GM18870 (cell line): ENCODE measurements around the gene SKI.
A peak's percentile ranks its signal among the peaks of the same experiment; 100 is the strongest.
"Not testable (repeated sequence)": the region's sequence is repeated elsewhere in the genome, so short reads cannot be mapped to it uniquely, and the experiment has no call there.

Source experiments
- ATAC-seq: cut with Tn5 transposase; IDR thresholded peaks from one replicate; pipeline ENCODE4 v1.9.1; 2021; ENCODE audit warnings: moderate library complexity; ENCODE audit not compliant: unreplicated experiment

The SKI gene

GRCh38 chr1:2290595-2291510 is 62.7 kb downstream of the SKI start:
- ATAC-seq, result no peak

GRCh38 chr1:2291577-2291976 is 63.5 kb downstream of the SKI start:
- ATAC-seq, result no peak

DNA sequence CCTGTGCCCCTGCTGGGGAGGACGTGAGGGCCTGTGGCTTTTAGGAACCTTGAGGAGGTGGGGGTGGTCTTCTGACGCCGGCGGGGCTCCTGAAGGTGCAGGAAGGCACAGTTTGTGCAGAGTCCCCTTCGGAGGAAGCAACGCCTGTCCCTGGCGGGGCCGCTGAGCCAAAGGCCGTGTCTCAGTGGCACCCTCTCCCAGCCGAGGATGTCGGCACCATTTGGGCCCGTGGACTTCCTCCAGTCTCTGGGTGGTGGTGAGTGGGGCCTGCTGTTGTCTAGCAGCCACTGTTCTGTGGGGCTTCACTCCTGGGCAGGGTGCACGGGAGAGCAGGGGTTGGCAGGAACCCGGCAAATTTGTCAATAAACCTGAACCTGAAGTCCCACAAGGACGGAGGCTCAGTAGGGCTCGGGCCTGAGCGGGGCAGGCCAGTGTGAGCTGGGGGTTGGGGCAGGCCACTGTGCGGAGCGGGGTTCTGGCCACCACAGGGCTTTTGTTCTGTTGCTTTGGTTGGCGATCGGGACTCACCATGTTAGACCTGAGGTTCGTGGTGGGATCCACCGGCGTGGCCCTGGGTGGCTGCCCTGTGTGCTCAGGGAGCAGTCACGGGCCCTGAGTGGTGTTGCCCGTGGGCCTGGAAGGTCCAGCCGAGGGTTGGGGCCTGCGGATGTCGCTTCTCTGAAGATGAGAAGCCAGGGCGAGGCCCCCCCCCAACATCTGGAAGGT is 64.8 kb downstream of the SKI start:
- no peak for ATAC-seq

- ATAC-seq, result no peak
Measured at GRCh38 chr1:2294033-2294724, 66.1 kb downstream of the SKI start.

DNA sequence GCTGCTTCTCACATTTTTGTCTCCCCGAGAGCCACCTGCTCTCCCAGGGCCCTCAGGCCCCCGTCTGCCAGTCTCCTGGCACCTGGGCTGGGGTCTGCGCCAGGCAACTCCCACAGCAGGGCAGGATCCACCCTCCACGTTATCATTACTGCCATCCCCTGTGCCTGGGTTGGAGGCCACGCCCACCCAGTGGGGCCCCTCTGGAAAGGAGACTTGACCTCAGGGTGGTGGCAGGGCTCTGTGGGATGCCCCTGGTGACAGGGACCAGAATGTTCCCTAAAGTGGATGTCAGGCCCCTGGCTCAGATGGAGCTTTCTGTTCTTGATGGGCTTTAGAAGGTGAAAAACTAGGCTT is 66.6 kb downstream of the SKI start:
- ATAC-seq, result no peak

DNA sequence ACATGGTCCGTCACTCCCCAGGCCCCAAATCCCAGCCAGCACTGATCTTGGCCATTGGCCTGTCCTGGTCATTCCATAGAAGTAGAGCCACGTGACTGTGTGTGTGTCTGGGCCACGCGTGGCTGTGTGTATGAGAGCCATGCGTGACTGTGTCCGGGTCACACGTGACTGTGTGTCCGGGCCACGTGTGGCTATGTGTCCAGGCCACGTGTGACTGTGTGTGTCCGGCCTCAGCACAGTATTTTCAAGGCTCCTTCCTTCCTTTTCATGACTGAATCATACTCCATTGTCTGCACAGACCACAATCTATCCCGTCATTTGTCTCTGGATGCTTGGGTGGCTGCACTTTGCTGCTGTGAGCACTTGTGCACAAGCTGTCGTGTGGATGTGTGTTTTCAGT is 67.4 kb downstream of the SKI start:
- no peak for ATAC-seq

- ATAC-seq, result not testable (repeated sequence)
Measured at GRCh38 chr1:2296211-2296610, 68.1 kb downstream of the SKI start.

DNA sequence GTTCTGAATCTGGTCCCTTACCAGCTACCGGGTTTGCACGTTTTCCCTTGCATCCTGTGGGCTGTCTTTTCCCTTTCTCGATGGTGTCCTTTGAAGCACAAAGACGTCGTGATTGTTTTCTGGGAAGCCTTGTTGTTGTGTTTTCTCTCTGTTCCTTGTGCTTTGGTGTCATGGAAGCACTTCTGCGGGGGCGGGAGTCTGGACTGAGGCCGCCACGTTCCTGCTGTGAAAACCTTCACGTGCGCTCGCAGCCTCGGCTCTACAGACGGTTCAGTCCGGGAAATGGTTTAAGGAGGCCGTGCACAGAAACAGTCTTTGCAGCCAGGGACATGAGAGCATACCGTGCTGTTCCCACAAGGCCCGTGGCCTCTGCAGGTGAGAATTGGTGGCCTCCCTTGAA is 68.5 kb downstream of the SKI start:
- ATAC-seq, result no peak

DNA sequence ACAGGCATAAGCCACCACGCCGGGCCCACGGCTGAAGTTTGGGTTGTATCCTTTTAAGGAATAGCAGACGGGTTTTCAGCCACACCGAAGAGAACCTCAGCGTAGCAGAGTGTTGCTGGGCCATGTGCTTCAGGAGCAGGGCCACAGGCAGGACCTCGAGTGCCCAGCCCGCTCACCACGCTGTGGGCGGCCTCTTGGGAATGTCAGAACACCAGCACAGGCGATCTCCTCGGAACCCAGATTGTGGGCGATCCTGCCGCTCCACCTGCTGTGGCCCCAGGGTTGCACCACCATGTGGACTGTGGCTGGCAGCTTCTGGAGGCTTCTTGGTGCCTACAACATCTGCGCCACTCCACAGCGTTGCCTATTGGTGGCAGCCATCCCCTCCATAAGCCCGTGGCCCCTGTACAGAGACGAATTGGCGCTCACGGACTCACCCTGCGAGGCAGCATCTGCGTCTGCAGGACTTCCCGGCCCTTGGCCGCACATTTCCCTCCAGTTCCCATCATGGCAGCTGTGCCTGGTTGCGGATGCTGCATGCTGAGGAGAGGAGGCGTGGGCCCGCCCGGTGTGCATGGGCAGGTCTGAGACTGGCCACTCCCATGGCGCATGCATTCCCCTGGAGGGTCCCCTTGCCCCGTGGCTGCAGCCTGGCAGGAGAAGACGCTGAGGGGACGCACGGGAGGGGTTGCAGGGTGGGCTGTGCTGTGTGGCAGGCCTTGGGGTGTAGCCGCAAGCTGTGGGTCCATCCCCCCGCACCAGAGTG is 69.3 kb downstream of the SKI start:
- no peak for ATAC-seq

- ATAC-seq, result no peak
Measured at GRCh38 chr1:2298685-2299084, 70.6 kb downstream of the SKI start.

GRCh38 chr1:2299131-2299627 is 71.1 kb downstream of the SKI start:
- ATAC-seq, result no peak

DNA sequence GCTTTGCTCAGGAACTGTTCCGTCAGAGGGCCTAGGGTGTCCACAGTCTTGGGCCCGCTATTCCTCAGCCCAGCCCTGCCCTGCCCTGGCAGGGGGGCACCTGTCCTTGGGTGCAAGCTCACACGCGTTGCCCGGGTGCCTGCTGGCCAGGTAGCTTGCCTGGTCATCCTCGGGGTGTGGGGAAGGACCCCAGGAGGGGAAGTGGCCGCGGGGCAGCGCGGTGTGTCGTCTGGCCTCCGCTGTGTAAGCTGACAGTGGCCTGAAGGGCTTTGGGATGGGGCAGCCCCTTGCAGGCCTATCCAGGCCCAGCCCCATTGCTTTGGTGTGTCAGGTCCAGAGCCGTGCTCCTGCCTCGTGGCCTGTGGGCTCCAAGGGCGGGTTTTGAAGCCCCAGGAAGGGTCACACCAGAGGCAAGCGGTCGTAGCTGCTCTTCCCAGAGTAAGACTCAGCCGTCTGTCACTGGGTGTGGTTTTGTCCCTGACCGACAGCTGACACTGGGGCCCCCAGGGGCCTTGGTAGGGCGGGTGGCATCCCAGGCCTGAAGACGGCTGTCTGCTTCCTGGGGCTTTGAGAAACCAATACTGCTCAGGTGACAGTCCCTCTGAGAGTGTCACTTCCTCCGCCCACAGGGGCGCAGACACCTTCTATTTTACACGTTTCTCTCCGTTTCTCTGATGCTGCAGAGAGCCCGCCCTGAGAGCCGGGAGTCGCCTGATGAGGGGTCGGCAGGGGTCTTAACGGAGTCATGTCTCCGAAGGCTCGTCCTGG is 72.1 kb downstream of the SKI start:
- ATAC-seq, result peak; percentile 74

DNA sequence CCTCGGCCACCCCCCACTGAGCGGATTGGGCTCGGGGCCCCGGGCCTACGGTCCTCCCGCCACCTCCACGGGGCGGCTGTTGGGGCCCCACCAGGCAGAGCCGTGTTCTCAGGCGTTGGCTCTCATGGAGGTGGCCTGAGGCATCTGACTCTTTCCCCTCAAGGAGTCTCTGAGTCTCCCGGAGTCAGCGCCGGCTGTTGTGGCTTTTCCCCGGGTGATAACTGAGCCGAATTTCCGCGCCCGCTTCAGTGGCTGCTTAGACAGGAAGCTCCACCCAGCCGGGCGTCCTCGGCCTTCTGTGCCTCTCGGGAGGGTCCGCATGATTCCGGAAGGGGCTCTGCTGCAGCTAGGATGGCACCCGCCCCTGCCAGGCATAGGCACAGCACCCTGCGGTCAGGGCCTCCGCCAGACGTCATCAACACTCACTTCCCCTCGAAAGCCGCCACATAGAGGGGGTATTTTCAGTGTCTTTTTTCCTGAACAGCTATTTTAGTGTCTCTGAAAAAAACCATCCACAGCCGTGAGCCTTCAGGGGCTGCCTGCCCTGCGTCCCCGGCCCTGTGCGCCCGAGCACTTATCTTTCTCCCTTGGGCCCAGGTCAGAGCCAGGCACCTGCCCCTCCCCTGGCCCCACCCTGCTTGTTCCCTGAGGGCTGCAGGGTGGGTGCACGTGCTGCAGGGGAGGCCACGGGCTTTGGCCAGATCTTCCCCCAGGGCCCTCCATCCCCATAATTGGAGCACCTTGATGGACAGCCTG is 72.9 kb downstream of the SKI start:
- ATAC-seq, result peak; percentile 41

DNA sequence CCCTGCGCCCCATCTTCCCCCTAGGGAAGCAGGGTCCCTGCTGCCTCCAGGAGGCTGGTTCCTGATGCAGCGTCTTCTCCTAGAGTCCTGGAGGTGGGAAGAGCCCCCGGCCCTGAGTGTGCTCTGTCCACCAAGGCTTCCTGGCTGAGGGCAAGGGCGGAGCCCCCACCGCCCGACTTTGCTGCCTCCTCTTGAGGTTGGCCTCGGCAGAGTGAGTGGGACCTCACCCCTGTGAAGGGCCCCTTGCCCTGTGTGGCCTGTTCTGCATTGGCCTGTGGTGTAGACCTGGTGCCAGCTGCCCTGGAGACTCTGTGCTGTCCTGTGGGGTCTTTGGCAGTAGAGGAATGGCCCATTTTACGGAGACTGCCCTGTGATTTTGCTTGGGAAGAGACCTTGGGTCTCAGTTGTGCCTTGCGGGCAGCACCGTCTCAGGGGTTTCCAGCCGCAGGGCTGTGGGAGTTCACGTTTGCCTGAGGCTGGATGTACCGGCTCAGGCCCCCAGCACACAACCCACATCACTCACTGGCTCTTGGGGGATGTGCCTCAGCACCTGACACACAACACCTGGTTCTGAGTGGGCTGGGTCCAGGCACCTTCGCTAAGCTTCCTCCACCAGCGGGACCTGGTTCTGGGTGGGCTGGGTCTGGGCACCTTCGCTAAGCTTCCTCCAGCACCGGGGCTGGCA is 73.6 kb downstream of the SKI start:
- no peak for ATAC-seq

DNA sequence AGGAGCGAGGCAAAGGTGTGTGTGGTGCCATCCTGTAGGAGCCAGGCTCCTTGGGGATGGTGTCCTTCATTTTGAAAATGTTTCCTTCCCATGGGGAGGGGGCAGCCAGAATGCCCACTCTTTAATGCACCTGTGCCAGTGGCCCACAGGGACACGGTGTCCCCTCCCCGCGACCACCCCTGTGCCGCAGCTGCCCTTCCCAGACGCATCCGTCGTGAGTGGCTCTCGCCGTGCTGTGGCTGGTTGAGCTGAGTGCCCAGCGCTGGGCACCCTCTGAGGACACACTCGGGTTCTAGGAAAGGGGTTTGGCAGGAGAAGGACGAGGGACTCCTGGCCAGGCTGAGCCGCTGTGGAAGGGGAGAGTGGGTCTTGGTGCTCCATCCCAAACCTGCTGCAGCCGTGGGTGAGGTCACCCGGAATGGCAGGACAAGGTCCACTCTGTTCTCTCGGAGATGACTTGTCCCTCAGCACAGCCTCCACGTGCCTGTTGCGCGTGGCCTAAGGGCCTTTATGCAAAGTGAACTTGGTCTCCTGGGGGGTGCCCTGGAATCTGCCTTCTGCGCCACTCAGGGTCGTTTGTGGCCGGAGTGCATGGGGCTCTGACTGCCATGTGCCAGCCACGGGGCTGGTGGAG is 74.3 kb downstream of the SKI start:
- ATAC-seq, result no peak

- ATAC-seq, result no peak
Measured at GRCh38 chr1:2303016-2303775, 75.1 kb downstream of the SKI start.

- ATAC-seq, result no peak
Measured at GRCh38 chr1:2303781-2304180, 75.7 kb downstream of the SKI start.

DNA sequence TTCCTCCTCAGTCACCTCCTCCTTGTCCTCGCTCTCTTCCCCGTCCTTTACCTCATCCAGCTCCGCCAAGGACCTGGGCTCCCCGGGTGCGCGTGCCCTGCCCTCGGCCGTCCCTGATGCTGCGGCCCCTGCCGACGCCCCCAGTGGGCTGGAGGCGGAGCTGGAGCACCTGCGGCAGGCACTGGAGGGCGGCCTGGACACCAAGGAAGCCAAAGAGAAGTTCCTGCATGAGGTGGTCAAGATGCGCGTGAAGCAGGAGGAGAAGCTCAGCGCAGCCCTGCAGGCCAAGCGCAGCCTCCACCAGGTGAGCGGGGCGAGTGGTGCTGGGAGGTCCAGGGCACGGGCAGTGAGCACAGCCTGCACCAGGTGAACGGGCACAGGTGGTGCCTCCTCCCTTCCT is 76.2 kb downstream of the SKI start:
- no peak for ATAC-seq
